Epithelial cell of proximal tubule (primary cell): ENCODE measurements around the gene NSL1. TPM values are rescaled to one million over a fixed set of nuclear protein-coding genes. Genes with fewer than 3 reads are reported as not detected.

Source experiments
- DNase-seq: peaks from one replicate; pipeline ENCODE4 v3.0.0-alpha.2; 2011; ENCODE audit warnings: low read depth
- H3K4me3 ChIP-seq: 2 replicates; pipeline ENCODE4 v1.5.1; 2011; ENCODE audit warnings: low read depth, mild to moderate bottlenecking, low read length
- CTCF ChIP-seq: conservative IDR thresholded peaks from 2 replicates; pipeline ENCODE4 v1.5.1; 2012; ENCODE audit warnings: low read depth, mild to moderate bottlenecking, low read length
- total RNA-seq: library from RNA; depleted of rRNA; stranded (reverse); fragments of >200 nt; gene quantifications from 2 replicates; pipeline ENCODE4 v1.2.3, GENCODE V29; 2015

The NSL1 gene
- total RNA-seq, 1 donor from 2014 or later, result 31.2 TPM

GRCh38 chr1:212686069-212686468, 105.5 kb downstream of the NSL1 start:
- TF ChIP-seq CTCF, result no peak
- H3K4me3 ChIP-seq, result no peak overlapping the region
- DNase-seq, result no peak

- no peak overlapping the region for H3K4me3 ChIP-seq
- DNase-seq, result no peak
- TF ChIP-seq CTCF, result no peak
Measured at GRCh38 chr1:212685429-212685828, 106.1 kb downstream of the NSL1 start.

GRCh38 chr1:212684521-212685090, 107.0 kb downstream of the NSL1 start:
- no peak for TF ChIP-seq CTCF
- no peak for DNase-seq
- no peak overlapping the region for H3K4me3 ChIP-seq

GRCh38 chr1:212684076-212684475, 107.5 kb downstream of the NSL1 start:
- H3K4me3 ChIP-seq, result no peak overlapping the region
- DNase-seq, result no peak
- TF ChIP-seq CTCF, result no peak

GRCh38 chr1:212683357-212683722, 108.2 kb downstream of the NSL1 start:
- no peak overlapping the region for H3K4me3 ChIP-seq
- TF ChIP-seq CTCF, result no peak
- DNase-seq, result no peak

GRCh38 chr1:212680680-212681389, 110.7 kb downstream of the NSL1 start:
- DNase-seq, result no peak
- no peak for TF ChIP-seq CTCF
- H3K4me3 ChIP-seq, result no peak overlapping the region
